NCI-H2029 (cell line): Measurements from ENCODE around the gene SLC12A9.
"Not testable (repeated sequence)": the region's sequence is repeated elsewhere in the genome, so short reads cannot be mapped to it uniquely, and the experiment has no call there.

Source experiments
- DNase-seq: peaks from one replicate; lab custom pipeline; 2025; lab: John Stamatoyannopoulos, UW

SLC12A9 gene, protein sequence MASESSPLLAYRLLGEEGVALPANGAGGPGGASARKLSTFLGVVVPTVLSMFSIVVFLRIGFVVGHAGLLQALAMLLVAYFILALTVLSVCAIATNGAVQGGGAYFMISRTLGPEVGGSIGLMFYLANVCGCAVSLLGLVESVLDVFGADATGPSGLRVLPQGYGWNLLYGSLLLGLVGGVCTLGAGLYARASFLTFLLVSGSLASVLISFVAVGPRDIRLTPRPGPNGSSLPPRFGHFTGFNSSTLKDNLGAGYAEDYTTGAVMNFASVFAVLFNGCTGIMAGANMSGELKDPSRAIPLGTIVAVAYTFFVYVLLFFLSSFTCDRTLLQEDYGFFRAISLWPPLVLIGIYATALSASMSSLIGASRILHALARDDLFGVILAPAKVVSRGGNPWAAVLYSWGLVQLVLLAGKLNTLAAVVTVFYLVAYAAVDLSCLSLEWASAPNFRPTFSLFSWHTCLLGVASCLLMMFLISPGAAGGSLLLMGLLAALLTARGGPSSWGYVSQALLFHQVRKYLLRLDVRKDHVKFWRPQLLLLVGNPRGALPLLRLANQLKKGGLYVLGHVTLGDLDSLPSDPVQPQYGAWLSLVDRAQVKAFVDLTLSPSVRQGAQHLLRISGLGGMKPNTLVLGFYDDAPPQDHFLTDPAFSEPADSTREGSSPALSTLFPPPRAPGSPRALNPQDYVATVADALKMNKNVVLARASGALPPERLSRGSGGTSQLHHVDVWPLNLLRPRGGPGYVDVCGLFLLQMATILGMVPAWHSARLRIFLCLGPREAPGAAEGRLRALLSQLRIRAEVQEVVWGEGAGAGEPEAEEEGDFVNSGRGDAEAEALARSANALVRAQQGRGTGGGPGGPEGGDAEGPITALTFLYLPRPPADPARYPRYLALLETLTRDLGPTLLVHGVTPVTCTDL

DNA sequence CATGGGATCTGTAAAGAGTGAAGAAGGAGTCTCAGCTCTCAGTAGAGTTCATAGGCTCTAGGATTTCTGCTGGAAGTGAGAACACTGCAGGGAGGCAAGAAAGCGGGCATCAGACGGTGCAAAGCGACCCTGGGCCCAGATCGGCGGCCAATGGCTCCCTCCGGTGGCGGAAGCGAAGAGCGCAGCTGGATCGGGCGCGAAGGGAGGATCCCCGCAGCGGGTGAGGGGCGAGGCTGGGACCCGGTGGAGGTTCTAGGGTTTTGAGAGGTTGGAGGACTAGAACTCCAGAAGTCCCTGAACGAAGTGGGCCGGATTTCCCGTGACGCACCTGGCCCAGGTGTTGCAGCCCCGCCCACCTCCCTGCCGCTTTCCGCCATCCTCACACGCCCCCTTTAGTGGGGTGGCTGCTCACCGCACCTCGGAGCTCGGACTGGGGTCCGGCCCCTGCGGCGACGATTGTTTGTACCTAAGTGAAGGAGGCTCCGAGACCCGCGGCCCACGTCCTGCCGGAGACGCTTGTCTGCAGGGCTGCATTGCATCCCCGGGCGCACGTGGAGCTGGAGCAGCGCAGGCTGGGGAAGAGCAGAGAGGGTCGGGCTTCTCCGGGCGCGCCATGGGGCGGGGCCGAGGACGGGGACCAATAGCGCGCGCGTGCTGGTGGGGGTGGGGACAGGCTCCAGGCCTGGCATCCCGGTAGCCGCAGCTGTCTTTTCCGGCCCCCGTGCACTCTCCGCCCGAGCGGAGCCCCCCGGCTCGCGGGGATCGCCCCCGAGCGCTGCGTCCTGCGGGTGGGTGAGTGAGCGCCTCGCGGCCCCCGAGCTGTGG lies at the start of gene SLC12A9:
Gene SLC12A9, plus strand, starts transcription at position 666 of the 825 bp plus-strand sequence. CDS start 1,485 bp downstream, outside the sequence.
- DNase-seq = peak; percentile 89

DNA sequence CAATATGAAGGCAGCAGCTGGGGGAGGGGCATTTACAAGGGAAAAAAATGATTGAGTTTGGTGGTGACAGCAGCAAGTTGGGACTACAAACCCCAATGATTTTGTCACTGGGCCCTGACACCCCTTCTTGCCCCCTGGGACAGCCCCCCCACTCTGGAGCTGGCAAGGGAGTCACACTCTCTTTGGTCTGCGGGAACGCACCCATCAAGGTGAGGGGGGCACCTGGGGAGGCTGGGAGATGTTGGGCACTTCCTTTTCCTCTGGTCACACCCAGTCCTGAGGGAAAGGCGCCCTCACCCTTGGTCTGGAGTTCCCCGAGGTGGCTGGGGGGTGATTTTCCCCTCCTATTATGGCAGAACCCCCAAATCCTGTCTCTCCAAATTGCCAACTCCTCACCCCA lies 49.6 kb upstream of the SLC12A9 start:
- DNase-seq = no peak

DNA sequence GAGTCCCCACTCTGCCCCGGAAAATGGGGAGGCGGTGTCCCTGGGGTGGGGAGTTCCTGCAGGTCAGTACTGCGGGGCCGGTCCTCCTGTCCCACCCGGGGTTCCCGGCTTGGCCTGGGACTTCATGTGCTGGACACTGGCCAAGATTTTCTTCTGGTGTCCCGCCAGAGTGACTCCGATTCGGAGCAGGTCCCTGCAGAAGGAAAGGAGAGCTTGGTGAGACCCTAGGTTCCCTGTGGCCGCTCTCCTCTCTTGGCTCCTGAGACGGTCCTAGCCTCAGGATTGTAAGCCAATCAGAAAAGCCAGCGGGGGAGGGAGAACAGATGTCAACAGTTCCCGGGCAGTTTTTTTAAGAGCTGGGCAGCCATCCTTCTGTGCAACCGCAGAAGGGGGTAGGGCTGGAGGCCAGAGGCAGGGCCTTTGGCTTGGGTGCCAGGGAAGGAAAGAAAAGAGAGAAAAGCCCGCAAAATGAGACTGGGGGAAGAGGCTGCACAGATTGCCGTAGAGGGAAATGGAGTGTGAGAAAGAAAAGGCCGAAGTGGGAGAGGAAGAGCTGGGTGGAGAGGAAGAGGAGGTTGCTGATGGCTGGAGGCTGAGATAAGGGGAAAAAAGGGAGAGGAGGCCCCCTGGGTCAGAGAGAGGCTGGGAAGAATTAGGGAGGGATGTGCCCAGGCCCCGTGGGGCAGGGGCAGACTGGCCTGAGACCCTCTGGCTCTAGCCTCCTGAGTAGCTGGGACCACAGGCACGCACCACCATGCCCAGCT lies 48.9 kb upstream of the SLC12A9 start:
- DNase-seq = peak; percentile 40

DNA sequence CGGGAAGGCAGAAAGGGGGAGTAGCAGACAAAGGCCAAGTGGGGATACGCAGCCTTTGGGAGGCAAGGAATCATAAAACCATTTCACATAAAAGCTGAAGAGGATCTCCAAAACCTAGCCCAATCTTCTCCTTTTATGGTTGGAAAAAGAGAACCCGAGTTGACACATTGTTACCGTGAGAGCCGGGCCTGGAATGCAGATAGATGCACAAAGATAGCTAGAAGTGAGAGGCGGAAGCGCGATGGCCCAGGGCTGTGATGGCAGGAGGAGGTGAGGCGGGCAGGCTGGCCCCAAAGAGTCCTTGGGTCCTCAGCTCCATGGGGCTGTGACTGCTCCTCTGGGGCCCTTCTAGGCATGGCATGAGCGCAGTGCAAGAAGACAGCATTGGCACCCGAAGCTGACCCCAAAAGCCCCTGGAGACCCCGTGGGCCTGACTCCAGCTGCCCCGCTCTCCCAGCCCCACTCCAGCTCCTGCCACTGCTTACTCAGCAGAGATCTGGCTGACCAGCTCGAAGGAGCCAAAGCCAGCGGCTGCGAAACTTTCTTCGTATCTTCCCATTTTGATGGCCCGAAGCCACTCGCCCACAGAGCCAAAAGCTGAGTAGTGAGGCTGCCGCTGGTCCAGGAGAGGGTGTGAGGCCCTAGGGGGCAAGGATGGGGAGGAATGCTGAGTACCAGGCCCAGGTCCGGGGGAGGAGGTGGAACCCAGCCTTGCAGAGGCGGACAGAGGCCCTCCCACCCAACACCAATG lies 47.7 kb upstream of the SLC12A9 start:
- no peak for DNase-seq

DNA sequence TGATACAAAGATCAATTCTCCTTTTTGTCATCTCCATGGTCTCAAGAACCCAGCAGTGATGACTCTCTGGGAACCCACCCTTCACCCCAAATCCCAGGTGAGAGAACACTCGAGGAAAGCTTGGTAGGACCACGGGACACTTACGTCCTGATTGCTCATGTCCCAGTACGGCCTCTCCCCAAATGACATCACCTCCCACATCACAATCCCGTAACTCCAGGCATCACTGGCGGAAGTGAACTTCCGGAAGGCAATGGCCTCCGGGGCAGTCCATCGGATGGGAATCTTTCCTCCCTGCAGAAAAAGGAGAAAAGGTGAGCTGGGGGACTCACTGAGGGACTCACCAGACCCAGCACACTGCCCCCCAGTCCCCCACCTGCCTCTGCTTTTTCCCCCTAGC lies 46.2 kb upstream of the SLC12A9 start:
- no peak for DNase-seq

DNA sequence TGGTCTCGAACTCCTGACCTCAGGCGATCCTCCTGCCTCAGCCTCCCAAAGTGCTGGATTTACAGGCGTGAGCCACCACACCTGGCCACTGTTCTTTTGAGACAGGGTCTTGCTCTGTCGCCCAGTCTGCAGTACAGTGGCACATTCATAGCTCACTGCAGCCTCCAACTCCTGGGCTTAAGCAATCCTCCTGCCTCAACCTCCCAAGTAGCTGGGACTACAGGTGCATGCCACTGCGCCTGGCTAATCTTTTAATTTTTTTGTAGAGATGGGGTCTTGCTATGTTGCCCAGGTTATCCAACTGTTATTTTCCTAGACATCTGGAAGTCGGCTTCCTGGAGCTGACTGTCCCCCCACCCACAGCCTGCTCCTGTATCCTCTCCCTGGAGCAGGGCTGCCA lies 45.6 kb upstream of the SLC12A9 start:
- DNase-seq = not testable (repeated sequence)

DNA sequence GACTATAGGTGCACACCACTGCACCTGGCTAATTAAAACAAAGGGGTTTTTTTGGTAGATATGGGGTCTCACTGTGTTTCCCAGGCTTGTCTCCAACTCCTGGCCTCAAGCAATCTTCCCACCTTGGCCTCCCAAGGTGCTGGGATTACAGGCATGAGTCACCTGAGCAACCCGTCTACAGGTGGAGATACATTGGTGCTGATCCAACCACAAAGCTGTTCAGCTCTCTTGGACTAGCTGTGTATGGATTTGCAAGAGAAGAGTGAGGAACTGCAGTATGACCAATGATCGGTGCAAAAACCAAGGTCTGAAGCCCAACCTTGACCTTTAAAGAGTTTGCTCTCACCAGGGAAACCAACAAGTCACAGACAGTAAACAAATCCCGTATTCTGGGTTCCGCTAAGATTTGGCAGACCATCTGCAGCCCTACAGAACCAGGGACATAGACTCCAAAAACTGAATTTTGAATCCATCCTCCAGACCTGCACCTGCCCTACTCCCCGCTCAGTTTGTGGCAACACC lies 44.1 kb upstream of the SLC12A9 start:
- no peak for DNase-seq

DNA sequence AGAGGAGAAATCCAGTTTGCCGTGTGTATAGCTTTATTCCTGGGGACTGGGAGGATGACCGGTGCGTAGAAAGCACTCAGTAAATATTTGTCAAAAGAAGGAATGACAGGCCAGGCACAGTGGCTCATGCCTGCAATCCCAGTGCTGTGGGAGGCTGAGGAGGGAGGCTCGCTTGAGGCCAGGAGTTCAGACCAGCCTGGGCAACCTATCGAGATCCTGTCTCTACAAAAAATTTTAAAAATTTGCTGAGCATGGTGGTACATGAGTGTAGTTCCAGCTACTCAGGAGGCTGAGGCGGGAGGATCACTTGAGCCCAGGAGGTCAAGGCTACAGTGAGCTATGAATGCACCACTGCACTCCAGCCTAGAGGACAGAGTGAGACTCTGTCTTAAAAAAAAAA lies 41.0 kb upstream of the SLC12A9 start:
- no peak for DNase-seq

DNA sequence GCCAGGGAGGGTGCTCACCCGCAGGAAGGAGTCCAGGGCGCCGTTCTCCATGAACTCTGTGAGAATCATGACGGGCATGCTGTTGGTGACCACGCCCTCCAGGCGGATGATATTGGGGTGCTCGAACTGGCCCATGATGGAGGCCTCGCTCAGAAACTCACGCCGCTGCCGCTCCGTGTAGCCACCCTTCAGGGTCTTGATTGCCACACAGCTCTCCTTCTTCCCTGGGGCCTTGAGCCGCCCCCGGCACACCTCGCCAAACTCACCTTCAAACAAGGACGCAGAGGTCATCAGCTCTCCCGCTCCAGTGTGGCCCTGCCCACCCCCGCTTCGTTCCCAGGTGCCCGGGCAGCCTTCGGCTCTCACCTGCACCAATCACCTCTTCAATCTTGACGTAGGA lies 39.8 kb upstream of the SLC12A9 start:
- DNase-seq = no peak

DNA sequence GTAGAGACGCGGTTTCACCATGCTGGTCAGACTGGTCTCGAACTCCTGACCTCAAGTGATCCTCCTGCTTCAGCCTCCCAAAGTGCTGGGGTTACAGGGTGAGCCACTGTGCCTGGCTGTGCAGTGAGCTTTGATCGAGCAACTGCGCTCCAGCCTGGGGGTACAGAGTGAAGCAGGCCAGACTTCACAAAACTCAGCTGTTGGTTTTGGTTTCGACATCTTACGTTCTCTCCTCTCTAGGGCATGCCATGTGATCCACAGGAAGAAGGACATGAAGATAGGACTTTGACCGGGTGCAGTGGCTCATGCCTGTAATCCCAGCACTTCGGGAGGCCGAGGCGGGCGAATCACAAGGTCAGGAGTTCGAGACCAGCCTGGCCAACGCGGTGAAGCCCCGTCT lies 36.0 kb upstream of the SLC12A9 start:
- DNase-seq = not testable (repeated sequence)

DNA sequence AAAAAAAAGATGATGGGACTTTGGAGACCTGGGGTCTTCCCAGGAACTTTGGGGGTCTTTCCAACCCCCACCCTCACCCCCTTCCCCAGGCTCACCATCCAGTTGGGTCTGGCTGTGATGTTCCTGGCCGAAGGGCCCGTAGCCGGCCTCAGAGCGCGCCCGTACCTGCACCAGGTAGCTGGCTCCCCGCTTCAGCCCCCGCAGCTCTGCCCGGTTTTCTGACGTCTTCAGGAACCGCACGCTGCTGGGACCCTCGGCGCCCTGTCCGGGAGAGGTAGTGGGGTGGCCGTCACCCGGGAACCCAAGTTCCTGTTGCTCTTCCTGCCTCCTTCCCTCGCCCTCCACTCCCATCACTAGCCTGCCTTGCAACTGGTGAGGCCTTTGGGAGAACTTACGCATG lies 35.4 kb upstream of the SLC12A9 start:
- DNase-seq = no peak

DNA sequence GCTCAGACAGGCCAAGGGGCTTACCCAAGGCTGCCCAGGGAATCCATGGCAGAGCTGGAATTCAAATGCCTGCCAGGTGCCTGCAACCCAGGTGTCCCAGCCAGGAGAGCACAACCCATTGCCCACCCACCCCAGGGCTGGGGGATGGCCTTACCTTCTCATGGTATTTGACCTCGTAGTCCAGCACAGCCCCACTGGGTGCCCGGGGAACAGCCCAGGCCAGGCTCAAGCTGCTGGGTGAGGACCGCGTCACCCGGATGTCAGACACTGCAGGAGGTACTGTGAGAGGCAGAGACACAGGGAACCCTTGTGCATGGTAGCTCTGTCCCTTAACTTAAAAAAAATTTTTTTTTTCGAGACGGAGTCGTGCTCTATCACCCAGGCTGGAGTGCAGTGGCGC lies 34.1 kb upstream of the SLC12A9 start:
- DNase-seq = no peak

DNA sequence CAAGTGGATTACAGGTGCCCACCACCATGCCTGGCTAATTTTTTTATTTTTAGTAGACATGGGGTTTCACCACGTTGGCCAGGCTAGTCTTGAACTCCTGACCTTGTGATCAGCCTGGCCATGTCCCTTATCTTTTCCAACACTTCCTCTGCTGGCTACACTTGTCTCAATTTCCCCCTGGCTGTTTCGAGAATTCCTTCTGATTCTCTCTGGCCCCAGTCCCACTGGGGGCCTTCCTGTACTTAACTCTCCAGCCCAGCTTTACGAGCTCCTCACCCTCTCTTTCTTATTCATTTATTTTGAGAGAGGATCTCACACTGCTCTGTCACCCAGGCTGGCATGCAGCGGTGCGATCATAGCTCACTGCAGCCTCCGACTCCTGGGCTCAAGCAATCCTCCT lies 33.7 kb upstream of the SLC12A9 start:
- no peak for DNase-seq

DNA sequence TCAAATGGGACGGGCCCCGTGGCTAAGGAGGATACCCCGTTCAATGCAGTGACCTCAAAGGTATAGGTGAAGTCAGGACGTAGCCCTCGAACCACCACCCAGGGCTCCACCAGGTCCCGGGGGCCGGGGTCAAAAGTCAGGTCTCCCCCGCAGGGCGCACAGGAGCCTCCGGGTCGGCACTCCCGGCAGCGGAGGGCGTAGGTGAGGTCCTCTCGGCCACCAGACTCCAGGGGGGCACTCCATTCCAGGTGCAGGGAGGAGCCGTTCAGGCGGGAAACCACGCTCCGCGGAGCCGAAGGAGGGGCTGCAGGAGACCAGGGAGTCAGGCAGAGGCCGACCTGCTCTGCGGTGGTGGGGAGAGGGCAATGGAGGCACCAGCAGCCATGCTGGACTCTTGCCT lies 32.9 kb upstream of the SLC12A9 start:
- no peak for DNase-seq

DNA sequence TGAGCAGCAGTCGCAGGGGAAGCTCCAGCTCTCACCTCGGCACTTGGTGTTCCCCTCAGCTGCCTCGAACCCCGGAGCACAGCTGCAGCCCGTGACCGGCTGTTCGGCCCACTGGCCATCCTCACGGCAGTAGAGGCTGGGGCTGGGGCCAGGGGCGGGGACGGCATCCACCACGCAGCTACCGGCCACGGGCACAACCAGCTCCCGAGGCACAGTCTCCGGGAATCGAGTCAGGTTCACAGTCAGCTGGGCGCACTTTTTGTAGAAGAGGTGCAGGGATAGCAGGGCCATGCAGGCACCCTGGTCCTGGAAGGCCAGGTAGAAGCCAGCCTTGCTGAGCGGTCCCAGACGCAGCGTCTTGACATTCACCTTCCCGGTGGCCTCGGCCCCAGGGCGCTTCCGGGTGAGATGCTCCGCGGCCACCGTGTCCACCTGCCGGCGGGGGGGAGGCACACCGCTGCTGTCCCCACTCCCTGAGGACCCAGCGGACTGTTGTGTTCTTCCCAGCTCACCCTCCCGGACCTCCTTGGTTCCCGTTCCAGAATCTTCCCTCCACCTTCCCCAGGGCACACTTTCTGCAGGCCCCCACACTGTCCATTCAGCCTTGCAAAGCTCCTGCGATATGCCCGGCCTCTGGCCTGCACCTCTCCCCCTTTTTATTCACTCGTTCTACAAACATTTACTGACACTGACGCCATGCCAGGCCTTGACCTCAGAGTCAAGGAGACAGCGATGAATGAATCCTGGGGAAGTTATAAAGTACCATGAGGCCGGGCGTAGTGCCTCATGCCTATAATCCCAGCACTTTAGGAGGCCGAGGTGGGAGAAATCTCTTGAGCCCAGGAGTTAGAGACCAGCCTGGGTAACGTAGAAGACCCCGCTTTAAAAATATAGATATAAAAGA lies 30.0 kb upstream of the SLC12A9 start:
- DNase-seq = no peak

DNA sequence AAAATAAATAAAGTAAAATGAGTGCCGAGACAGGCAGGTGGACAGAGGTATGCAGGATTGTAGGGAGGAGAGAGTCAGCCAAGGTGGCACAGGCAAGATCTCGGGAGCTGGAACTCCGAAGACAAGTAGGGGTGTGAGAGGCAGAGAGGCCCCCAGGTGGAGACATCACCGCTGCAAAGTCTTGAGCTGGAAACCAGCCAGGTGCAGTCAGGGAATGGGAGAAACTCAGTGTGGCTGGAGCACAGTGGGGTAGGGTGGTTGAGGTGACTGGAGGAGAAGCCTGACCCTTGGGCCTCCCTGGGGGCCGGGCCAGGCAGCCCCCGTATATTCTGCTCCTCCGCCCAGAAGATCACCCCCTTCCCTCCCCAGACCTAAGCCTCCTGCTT lies 29.4 kb upstream of the SLC12A9 start:
- no peak for DNase-seq

DNA sequence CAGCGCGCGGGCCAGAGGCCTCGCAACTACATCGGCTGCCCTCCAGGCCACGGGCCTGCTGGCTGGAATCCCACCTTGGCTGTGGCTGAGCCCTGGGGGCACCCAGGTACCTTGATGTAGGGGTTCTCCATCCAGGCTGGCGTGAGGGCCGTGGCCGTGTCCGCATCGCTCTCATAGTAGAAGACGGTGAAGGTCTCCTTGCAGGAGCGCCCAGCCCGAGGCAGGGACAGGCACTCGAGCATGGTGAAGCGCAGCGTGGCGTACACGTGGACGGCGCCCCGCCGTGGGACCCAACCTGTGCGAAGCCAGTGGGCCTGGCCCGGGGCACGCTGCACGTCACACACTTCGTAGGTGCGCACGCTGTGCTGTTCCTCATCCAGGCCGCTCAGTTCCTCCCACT lies 29.0 kb upstream of the SLC12A9 start:
- DNase-seq = no peak

DNA sequence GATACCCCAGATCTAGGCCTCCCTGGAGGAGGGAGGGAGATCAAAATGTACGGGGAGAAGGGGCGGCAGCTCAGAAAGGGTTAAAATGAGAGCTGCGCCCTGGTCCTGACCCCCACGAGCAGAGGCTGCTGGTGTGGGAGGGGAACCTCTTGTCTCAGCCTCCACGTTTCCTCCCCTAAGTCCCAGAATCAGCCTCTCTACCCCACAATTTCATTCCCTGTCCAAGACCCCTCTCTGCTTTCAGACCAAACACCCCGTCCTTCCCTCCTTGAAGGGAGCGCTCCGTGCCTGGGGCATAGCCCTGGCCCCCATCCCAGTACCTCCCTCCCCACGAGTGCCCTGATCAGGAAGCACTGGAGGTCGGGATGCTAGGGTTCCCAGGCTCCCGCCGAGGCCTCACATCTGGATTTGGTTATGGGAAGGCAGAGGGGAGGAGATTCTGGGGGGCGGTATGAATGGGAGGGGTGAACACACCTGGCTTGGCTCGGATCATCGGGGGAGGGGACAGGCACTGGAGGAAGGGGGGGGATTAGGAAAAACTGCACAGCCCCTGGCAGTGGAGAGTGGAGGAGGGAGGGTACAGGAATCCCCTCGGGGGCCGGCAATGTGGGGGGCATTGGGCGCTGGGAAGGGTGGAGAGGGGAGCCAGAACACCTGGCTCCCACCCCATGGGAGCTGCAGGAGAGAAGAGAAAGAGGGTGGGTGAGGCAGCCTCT lies 27.9 kb upstream of the SLC12A9 start:
- no peak for DNase-seq

DNA sequence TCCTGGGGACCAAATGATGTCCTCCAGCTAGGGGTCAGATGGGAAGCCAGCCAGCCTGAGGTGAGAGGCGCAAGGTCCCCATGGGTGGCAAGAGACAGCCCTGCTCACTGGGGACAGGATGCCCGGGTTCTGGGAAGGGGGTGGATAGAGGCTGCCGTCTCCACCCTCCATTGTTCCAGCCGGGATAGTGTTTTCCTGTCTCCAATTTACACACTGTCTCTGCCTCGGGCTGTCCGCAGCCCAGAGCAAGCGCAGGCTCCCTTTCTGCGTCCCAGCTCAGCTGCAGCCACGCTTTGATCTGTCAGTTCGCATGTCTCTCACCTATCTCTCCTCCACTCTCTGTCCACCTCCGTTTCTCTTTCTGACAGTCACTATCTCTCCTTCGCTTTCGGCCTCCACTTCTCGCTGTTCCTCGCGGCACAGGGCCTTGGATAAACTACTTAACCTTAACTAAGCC lies 27.3 kb upstream of the SLC12A9 start:
- no peak for DNase-seq
